DMS53 treated with DMSO at 0.1 percent for 48 hours (cell line): ENCODE measurements around the gene MTX1.
"Not testable (repeated sequence)": the region's sequence is repeated elsewhere in the genome, so short reads cannot be mapped to it uniquely, and the experiment has no call there.

Source experiments
- DNase-seq: peaks from one replicate; lab custom pipeline; 2025; ENCODE audit not compliant: unreplicated experiment; lab: John Stamatoyannopoulos, UW

Gene MTX1

GRCh38 chr1:155208541-155209311, at the start of gene MTX1:
Gene MTX1 (plus strand): TSS chr1:155208695. CDS start chr1:155208805, 110 bp downstream.
- DNase-seq: peak; percentile 63

- DNase-seq: no peak
Measured at GRCh38 chr1:155158991-155159390, 49.5 kb upstream of the MTX1 start.

- no peak for DNase-seq
Measured at GRCh38 chr1:155160128-155160527, 48.4 kb upstream of the MTX1 start.

GRCh38 chr1:155162631-155163030, 45.9 kb upstream of the MTX1 start:
- not testable (repeated sequence) for DNase-seq

- not testable (repeated sequence) for DNase-seq
Measured at GRCh38 chr1:155163785-155164184, 44.7 kb upstream of the MTX1 start.

GRCh38 chr1:155164625-155165024, 43.9 kb upstream of the MTX1 start:
- DNase-seq: not testable (repeated sequence)

- no peak for DNase-seq
Measured at GRCh38 chr1:155166051-155166470, 42.4 kb upstream of the MTX1 start.

GRCh38 chr1:155166471-155167165, 41.9 kb upstream of the MTX1 start:
- no peak for DNase-seq

- DNase-seq: peak; percentile 78
Measured at GRCh38 chr1:155167166-155168104, 41.1 kb upstream of the MTX1 start.

GRCh38 chr1:155168105-155168445, 40.4 kb upstream of the MTX1 start:
- DNase-seq: not testable (repeated sequence)

GRCh38 chr1:155168456-155169210, 39.9 kb upstream of the MTX1 start:
- no peak for DNase-seq

- no peak for DNase-seq
Measured at GRCh38 chr1:155169541-155169940, 39.0 kb upstream of the MTX1 start.

GRCh38 chr1:155170101-155170785, 38.3 kb upstream of the MTX1 start:
- DNase-seq: no peak

- DNase-seq: no peak
Measured at GRCh38 chr1:155170806-155171205, 37.7 kb upstream of the MTX1 start.

GRCh38 chr1:155171836-155172731, 36.4 kb upstream of the MTX1 start:
- DNase-seq: no peak

GRCh38 chr1:155172732-155173477, 35.6 kb upstream of the MTX1 start, which contains the start of gene KRTCAP2:
Gene KRTCAP2 (minus strand): TSS chr1:155173304. CDS start chr1:155173224, 80 bp downstream.
- peak; percentile 95 for DNase-seq

- peak; percentile 27 for DNase-seq
Measured at GRCh38 chr1:155173478-155174323, 34.8 kb upstream of the MTX1 start, which contains the start of gene TRIM46. Gene TRIM46 (plus strand): TSS chr1:155173849. CDS start chr1:155173967, 118 bp downstream.
